WERI-Rb-1 (cell line): Measurements from ENCODE around the gene EZH2.

Experiments
- DNase-seq: peaks from one replicate; pipeline ENCODE4 v3.0.0-alpha.2; 2020
- H3K27ac ChIP-seq: fragments of 250-450 bp; sonication (Bioruptor Pico); 2 replicates; pipeline ENCODE4 v1.5.1; 2020; ENCODE audit warnings: mild to moderate bottlenecking, moderate library complexity
- H3K27me3 ChIP-seq: fragments of 250-450 bp; sonication (Bioruptor Pico); 2 replicates; pipeline ENCODE4 v1.5.1; 2021; ENCODE audit warnings: mild to moderate bottlenecking, low read depth, moderate library complexity; ENCODE audit not compliant: insufficient read depth, severe bottlenecking
- H3K36me3 ChIP-seq: fragments of 250-450 bp; sonication (Bioruptor Pico); 2 replicates; pipeline ENCODE4 v1.5.1; 2020; ENCODE audit warnings: mild to moderate bottlenecking, moderate library complexity
- H3K4me3 ChIP-seq: 2 replicates; pipeline ENCODE4 v1.5.1; 2011; ENCODE audit warnings: low read depth, mild to moderate bottlenecking, control low read depth, low read length
- H3K9me3 ChIP-seq: fragments of 250-450 bp; sonication (Bioruptor Pico); 2 replicates; pipeline ENCODE4 v1.5.1; 2021; ENCODE audit warnings: mild to moderate bottlenecking, moderate library complexity; ENCODE audit not compliant: severe bottlenecking
- TF ChIP-seq, protein P1 (sequence below): IDR thresholded peaks from 2 replicates; pipeline ENCODE4 v1.5.1; 2011; ENCODE audit warnings: low read depth, mild to moderate bottlenecking, control low read depth, inconsistent platforms, low read length

EZH2 gene

DNA sequence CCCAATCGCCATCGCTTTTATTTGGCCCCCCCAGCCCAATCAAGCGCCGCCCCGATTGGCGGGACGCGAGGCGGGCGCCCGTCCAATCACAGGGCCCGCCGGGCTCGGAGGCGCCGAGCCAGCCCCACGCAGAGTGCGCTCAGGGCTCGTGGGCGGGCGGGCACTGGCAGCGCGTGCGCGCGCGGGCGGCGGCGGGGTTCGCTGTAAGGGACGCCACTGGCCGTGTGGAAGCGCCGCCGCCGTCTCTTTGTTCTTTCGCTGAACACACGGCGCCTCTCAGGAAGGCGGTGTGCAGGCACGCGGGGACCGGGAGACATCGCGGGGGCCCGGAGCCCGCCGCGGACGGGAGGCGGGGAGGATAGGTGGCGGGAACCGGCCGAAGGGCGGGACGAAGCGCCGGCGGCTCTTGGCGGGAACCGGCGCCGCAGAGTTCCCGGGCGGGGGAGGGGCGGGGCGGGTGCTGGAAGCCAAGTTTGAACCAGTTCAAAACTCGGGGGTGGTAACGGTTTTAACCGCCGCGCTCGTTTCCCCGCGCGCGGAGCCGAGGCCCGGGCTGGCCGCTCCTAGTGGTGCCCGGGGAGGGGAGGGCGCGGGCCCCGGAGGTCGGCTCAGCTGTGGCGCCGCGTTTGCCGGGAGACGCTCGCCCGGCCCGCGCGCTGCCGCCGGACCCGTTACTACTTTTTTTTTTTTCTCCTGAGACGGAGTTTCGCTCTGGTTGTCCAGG, 370 bp upstream of the EZH2 start:
- Histone ChIP-seq H3K36me3 (peaks cover 25% of the 10 kb centered on the region), H3K9me3 (no peaks in the 10 kb centered on the region), H3K4me3 (peak overlapping the region; percentile 81), H3K27ac (peak overlapping the region; percentile 98), H3K27me3 (no peaks in the 10 kb centered on the region)
- DNase-seq, result peak; percentile 94
- TF ChIP-seq, protein P1, sequence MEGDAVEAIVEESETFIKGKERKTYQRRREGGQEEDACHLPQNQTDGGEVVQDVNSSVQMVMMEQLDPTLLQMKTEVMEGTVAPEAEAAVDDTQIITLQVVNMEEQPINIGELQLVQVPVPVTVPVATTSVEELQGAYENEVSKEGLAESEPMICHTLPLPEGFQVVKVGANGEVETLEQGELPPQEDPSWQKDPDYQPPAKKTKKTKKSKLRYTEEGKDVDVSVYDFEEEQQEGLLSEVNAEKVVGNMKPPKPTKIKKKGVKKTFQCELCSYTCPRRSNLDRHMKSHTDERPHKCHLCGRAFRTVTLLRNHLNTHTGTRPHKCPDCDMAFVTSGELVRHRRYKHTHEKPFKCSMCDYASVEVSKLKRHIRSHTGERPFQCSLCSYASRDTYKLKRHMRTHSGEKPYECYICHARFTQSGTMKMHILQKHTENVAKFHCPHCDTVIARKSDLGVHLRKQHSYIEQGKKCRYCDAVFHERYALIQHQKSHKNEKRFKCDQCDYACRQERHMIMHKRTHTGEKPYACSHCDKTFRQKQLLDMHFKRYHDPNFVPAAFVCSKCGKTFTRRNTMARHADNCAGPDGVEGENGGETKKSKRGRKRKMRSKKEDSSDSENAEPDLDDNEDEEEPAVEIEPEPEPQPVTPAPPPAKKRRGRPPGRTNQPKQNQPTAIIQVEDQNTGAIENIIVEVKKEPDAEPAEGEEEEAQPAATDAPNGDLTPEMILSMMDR, result no peak

DNA sequence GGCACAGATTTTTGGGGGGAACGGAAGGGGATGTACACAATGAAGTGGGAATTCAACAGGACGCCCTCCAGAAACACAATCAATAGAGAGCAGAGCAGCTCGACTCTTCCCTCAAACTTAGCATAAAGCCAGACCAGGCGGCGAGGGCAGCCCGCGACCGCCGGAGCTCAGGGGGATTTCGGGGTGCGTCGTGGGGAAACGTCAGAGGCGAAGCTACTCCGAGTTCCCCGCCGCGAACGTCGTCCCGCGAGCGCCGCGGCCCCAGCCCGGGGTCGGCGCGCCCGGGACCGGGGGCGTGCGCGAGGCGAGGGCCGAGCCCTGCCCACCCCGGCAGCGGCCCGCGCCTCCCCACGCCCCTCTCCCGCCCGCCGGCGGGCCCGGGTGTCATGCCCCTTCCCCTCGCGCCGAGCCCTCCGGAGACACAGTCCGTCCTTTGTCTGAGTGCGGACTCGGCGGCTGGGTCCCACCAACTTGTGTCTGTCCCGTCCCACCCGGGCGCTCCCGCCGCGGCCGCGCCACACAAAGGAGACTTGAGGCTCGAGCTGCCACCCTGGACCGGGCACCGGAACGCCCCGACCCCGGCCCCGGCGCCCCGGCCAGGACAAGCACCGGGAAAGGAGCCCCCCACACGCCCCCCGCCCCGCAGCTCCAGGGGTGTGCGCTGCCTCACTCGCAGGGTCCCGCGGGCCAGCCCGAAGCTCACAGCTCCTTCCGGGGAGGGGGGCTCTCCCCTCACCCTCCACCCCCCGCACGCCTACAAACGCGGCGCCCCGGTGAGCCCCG, 634 bp downstream of the EZH2 start:
- DNase-seq, result peak; percentile 40
- H3K9me3 ChIP-seq, result no peaks in the 10 kb centered on the region
- peaks cover 31% of the 10 kb centered on the region for H3K36me3 ChIP-seq
- TF ChIP-seq, protein P1, result no peak
- peak overlapping the region; percentile 81 for H3K4me3 ChIP-seq
- peak overlapping the region; percentile 98 for H3K27ac ChIP-seq
- H3K27me3 ChIP-seq, result no peaks in the 10 kb centered on the region

DNA sequence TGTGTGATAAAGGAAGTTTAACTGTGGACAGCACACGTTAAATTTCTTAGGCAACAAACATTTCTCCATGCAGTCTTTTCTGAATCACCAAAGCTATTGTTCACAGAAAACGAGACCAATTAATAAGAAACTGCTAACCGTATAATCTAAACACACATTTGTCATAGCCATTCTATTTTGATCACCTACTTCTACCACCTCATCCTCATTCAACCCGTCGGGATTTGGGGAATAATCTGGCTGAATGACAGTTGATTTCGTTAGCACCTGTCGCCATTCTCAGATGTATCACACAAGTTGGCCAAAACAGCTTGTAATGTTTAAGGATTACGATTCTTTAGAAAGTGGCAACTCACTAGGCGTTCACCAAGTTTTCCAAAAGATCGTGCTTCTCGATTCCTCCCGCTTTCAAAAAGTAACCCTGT, 1.2 kb downstream of the EZH2 start:
- no peak for DNase-seq
- H3K4me3 ChIP-seq, result peak overlapping the region; percentile 81
- peaks cover 31% of the 10 kb centered on the region for H3K36me3 ChIP-seq
- no peaks in the 10 kb centered on the region for H3K9me3 ChIP-seq
- TF ChIP-seq, protein P1, result no peak
- H3K27ac ChIP-seq, result peak overlapping the region; percentile 98
- H3K27me3 ChIP-seq, result no peaks in the 10 kb centered on the region

DNA sequence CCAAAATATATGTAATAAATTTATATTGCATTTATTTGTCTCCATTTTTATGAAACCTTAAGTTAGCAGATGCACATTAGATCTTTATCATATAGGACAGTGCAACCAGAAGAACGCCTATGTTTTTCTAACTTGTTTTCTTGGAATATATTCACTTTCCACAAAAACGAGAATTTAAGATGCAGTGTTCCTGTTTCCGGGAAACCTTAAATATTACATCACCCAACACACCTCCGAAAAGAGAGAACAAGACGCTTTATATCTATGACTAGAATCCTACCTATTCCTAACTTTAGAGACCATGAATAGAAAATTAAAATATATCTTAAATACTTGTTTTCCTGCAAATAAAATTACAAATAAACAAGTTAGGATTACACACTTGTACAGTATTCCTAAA, 1.9 kb downstream of the EZH2 start:
- H3K4me3 ChIP-seq, result peak overlapping the region; percentile 81
- peaks cover 36% of the 10 kb centered on the region for H3K36me3 ChIP-seq
- H3K27ac ChIP-seq, result peak overlapping the region; percentile 98; the same call in 1 of the 2 replicates
- H3K9me3 ChIP-seq, result no peaks in the 10 kb centered on the region
- no peaks in the 10 kb centered on the region for H3K27me3 ChIP-seq
- TF ChIP-seq, protein P1, result no peak
- no peak for DNase-seq

DNA sequence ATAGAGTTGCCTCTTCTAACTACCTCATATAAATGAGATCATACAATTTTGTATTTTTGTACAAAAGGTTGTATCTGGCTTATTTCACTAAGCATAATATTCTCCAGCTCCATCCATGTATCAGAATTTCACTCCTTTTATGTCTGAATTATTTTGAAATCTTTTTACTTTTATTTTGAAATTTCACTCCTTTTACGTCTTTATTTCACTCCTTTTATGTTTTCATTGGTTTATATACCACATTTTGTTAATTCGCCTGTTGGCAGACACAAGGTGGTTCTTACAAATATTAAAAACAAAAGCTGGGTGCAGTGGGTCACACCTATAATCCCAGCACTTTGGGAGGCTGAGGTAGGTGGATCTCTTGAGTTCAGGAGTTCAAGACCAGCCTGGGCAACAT, 5.8 kb downstream of the EZH2 start:
- DNase-seq, result no peak
- Histone ChIP-seq H3K4me3 (no peak overlapping the region), H3K27me3 (no peaks in the 10 kb centered on the region), H3K9me3 (no peaks in the 10 kb centered on the region), H3K27ac (no peak overlapping the region), H3K36me3 (peaks cover 40% of the 10 kb centered on the region)
- TF ChIP-seq, protein P1, result no peak
